Loucy (cell line): Measurements from ENCODE around the gene SUGP2.
"Not testable (repeated sequence)": the region's sequence is repeated elsewhere in the genome, so short reads cannot be mapped to it uniquely, and the experiment has no call there.

Experiments used
- H2AFZ ChIP-seq: fragments of 200-600 bp; sonication (generic); 2 replicates; pipeline ENCODE4 v1.6.0; 2016; ENCODE audit warnings: antibody characterized with exemption, mild to moderate bottlenecking, low read length, moderate library complexity
- H3F3A ChIP-seq: fragments of 200-600 bp; 2 replicates; pipeline ENCODE4 v1.6.0; 2016; ENCODE audit warnings: antibody characterized with exemption, low read depth, mild to moderate bottlenecking
- H3K27me3 ChIP-seq: fragments of 200-600 bp; sonication (generic); 2 replicates; pipeline ENCODE4 v1.6.1; 2014; ENCODE audit warnings: low read length, mild to moderate bottlenecking; ENCODE audit not compliant: insufficient read depth, poor library complexity, severe bottlenecking
- H3K36me3 ChIP-seq: fragments of 200-600 bp; sonication (generic); 2 replicates; pipeline ENCODE4 v1.6.1; 2016; ENCODE audit warnings: low read length; ENCODE audit not compliant: insufficient read depth
- H3K4me1 ChIP-seq: fragments of 200-600 bp; sonication (generic); 2 replicates; pipeline ENCODE4 v1.5.1; 2014; ENCODE audit warnings: low read length, mild to moderate bottlenecking; ENCODE audit not compliant: insufficient read depth, poor library complexity, severe bottlenecking
- H3K4me2 ChIP-seq: fragments of 200-600 bp; sonication (generic); 2 replicates; pipeline ENCODE4 v1.6.0; 2014; ENCODE audit warnings: antibody characterized with exemption, low read length, low read depth, mild to moderate bottlenecking; ENCODE audit not compliant: poor library complexity, severe bottlenecking
- H3K4me3 ChIP-seq: fragments of 200-600 bp; sonication (generic); 2 replicates; pipeline ENCODE4 v1.5.1; 2014; ENCODE audit warnings: low read length, mild to moderate bottlenecking, mixed read lengths; ENCODE audit not compliant: poor library complexity, severe bottlenecking
- H3K79me2 ChIP-seq: fragments of 200-600 bp; sonication (generic); 2 replicates; pipeline ENCODE4 v1.6.1; 2014; ENCODE audit warnings: low read length; ENCODE audit not compliant: insufficient read depth
- H3K9ac ChIP-seq: fragments of 200-600 bp; sonication (generic); 2 replicates; pipeline ENCODE4 v1.6.0; 2014; ENCODE audit warnings: mild to moderate bottlenecking, low read depth, low read length, moderate library complexity; ENCODE audit not compliant: poor library complexity, severe bottlenecking
- H3K9me2 ChIP-seq: fragments of 200-600 bp; sonication (generic); replicated peaks from 2 replicates; pipeline ENCODE4 v1.6.1; 2016; ENCODE audit warnings: low read depth, low read length, mixed read lengths
- H3K9me3 ChIP-seq: fragments of 200-600 bp; sonication (generic); 2 replicates; pipeline ENCODE4 v1.6.1; 2014; ENCODE audit warnings: mild to moderate bottlenecking, antibody characterized with exemption, low read length, low read depth; ENCODE audit not compliant: insufficient read depth
- H4K20me1 ChIP-seq: fragments of 200-600 bp; sonication (generic); 2 replicates; pipeline ENCODE4 v1.6.0; 2014; ENCODE audit warnings: antibody characterized with exemption, low read length, mild to moderate bottlenecking; ENCODE audit not compliant: insufficient read depth, poor library complexity, severe bottlenecking
- CTCF ChIP-seq: fragments of 200-600 bp; sonication (generic); conservative IDR thresholded peaks from 2 replicates; pipeline ENCODE4 v1.5.1; 2014; ENCODE audit warnings: mild to moderate bottlenecking, antibody characterized with exemption, low read length
- EZH2phosphoT487 ChIP-seq: fragments of 200-600 bp; IDR thresholded peaks from 2 replicates; pipeline ENCODE4 v1.6.1; 2018; ENCODE audit warnings: antibody characterized with exemption, mild to moderate bottlenecking, moderate library complexity, borderline replicate concordance

Gene SUGP2

GRCh38 chr19:19027228-19027627 lies 6.1 kb downstream of the SUGP2 start:
- no peaks in the 10 kb centered on the region for H3F3A ChIP-seq
- H3K4me1 ChIP-seq, result peaks cover 27% of the 10 kb centered on the region
- TF ChIP-seq EZH2phosphoT487, result no peak
- no peak for TF ChIP-seq CTCF
- peaks cover 99% of the 10 kb centered on the region for H3K79me2 ChIP-seq
- no peaks in the 10 kb centered on the region for H3K9me3 ChIP-seq
- H2AFZ ChIP-seq, result no peak overlapping the region
- H3K4me3 ChIP-seq, result no peak overlapping the region
- no peaks in the 10 kb centered on the region for H3K27me3 ChIP-seq
- H4K20me1 ChIP-seq, result peaks cover 81% of the 10 kb centered on the region
- H3K4me2 ChIP-seq, result peak overlapping the region; percentile 43
- no peak overlapping the region for H3K9ac ChIP-seq
- H3K36me3 ChIP-seq, result peaks cover 72% of the 10 kb centered on the region; the same call in 1 of the 2 replicates
- H3K9me2 ChIP-seq, result no peaks in the 10 kb centered on the region

GRCh38 chr19:19026299-19026971 lies 6.9 kb downstream of the SUGP2 start:
- Histone ChIP-seq H3K4me1 (peaks cover 22% of the 10 kb centered on the region), H3K4me2 (peak overlapping the region; percentile 43), H3K9me2 (no peaks in the 10 kb centered on the region), H3K79me2 (peaks cover 99% of the 10 kb centered on the region), H3K9me3 (no peaks in the 10 kb centered on the region), H3K4me3 (no peak overlapping the region), H3K36me3 (peaks cover 72% of the 10 kb centered on the region; the same call in 1 of the 2 replicates), H4K20me1 (peaks cover 78% of the 10 kb centered on the region), H3F3A (no peaks in the 10 kb centered on the region), H3K27me3 (no peaks in the 10 kb centered on the region), H3K9ac (no peak overlapping the region), H2AFZ (no peak overlapping the region)
- TF ChIP-seq CTCF (peak; percentile 46), EZH2phosphoT487 (no peak)

DNA sequence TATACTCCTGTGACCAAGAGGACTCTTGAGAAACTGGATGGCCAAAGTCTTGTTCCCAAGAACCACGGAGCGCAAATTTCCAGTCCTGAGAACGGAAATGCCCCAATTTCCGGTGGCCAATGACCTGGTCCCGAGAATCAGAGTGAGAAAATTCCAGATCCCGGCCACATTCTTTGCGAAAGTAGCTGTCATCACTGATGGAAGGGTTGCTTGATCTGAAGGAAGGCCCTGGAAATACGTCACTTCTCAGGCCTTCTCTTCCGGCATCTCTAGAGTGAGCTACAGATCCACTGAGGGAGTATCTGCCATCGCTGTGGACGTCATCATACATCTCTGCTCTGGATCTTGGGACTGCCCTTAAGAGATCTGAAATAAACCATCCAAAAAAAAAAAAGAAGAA lies 7.5 kb downstream of the SUGP2 start:
- peaks cover 77% of the 10 kb centered on the region for H4K20me1 ChIP-seq
- H2AFZ ChIP-seq, result no peak overlapping the region
- no peaks in the 10 kb centered on the region for H3K27me3 ChIP-seq
- H3K9me2 ChIP-seq, result no peaks in the 10 kb centered on the region
- H3F3A ChIP-seq, result no peaks in the 10 kb centered on the region
- H3K9ac ChIP-seq, result no peak overlapping the region
- H3K4me1 ChIP-seq, result peaks cover 22% of the 10 kb centered on the region
- H3K9me3 ChIP-seq, result no peaks in the 10 kb centered on the region
- H3K36me3 ChIP-seq, result peaks cover 71% of the 10 kb centered on the region; the same call in 1 of the 2 replicates
- no peak overlapping the region for H3K4me3 ChIP-seq
- peaks cover 99% of the 10 kb centered on the region for H3K79me2 ChIP-seq
- TF ChIP-seq EZH2phosphoT487 (no peak), CTCF (no peak)
- H3K4me2 ChIP-seq, result no peak overlapping the region

DNA sequence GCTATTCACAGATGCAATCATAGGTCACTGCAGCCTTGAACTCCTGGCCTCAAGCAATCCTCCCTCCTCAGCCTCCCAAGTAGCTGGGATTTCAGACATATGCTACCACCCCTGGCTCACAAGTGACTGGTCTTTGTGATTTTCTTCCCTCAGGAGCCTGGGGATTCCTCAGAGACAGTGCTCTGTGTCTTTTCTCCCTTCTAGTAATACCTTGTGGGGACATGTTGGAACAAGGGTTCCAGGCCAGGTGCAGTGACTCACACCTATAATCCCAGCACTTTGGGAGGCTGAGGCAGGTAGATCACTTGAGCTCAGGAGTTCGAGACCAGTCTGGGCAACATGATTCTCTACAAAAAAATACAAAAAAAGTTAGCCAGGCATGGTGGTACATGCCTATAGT lies 9.9 kb downstream of the SUGP2 start:
- Histone ChIP-seq H3K36me3 (peaks cover 67% of the 10 kb centered on the region; the same call in 1 of the 2 replicates), H4K20me1 (peaks cover 79% of the 10 kb centered on the region), H3K4me3 (peak overlapping the region; percentile 57), H3K79me2 (peaks cover 94% of the 10 kb centered on the region), H3K9ac (peak overlapping the region; percentile 20), H3K4me1 (peaks cover 22% of the 10 kb centered on the region), H3K4me2 (peak overlapping the region; percentile 69)
- H2AFZ ChIP-seq, H3K9me3 ChIP-seq, H3K9me2 ChIP-seq, H3F3A ChIP-seq, H3K27me3 ChIP-seq: not testable (repeated sequence)
